OCI-LY7 (cell line): Measurements from ENCODE around the gene TNS3. TPM values are rescaled to one million over a fixed set of nuclear protein-coding genes. Genes with fewer than 3 reads are reported as not detected.
A peak's percentile ranks its signal among the peaks of the same experiment; 100 is the strongest.

ENCODE experiments used
- BruUV-seq: library from RNA; stranded (reverse); fragments of 400-500 nt; replicated peaks from 2 replicates; lab custom pipeline; 2021; lab: Mats Ljungman, UMichigan
- CTCF ChIA-PET: fragments of 300-600 bp; sonication (Branson Sonifier 250); formaldehyde crosslinking; loops from one replicate; lab custom pipeline; 2022; ENCODE audit warnings: antibody characterized with exemption; ENCODE audit not compliant: unreplicated experiment; lab: Charles Lee
- POLR2A ChIA-PET: fragments of 300-600 bp; sonication (Branson Sonifier 250); formaldehyde crosslinking; loops from one replicate; lab custom pipeline; 2022; ENCODE audit warnings: antibody characterized with exemption; lab: Charles Lee
- DNase-seq: peaks from one replicate; pipeline ENCODE4 v3.0.0-alpha.2; 2015; ENCODE audit warnings: low spot score
- H2AFZ ChIP-seq: fragments of 200-600 bp; sonication (generic), shearing (Covaris generic); 2 replicates; pipeline ENCODE4 v1.6.1; 2014; ENCODE audit warnings: mild to moderate bottlenecking, antibody characterized with exemption, low read length, moderate library complexity
- H3K27ac ChIP-seq: fragments of 200-600 bp; sonication (generic); 2 replicates; pipeline ENCODE4 v1.5.1; 2014; ENCODE audit warnings: mixed run types, low read depth, mild to moderate bottlenecking, moderate library complexity, low read length, inconsistent platforms; ENCODE audit not compliant: poor library complexity, severe bottlenecking
- H3K36me3 ChIP-seq: fragments of 200-600 bp; sonication (generic); 2 replicates; pipeline ENCODE4 v1.6.1; 2014; ENCODE audit warnings: mild to moderate bottlenecking, antibody characterized with exemption, low read length, moderate library complexity, mixed read lengths; ENCODE audit not compliant: insufficient read depth
- H3K4me1 ChIP-seq: fragments of 200-600 bp; sonication (generic); 2 replicates; pipeline ENCODE4 v1.5.1; 2014; ENCODE audit warnings: mild to moderate bottlenecking, low read length; ENCODE audit not compliant: insufficient read depth, poor library complexity, severe bottlenecking
- H3K4me2 ChIP-seq: fragments of 200-600 bp; sonication (generic); 2 replicates; pipeline ENCODE4 v1.6.1; 2014; ENCODE audit warnings: mild to moderate bottlenecking, low read length
- H3K4me3 ChIP-seq: fragments of 200-600 bp; sonication (generic); 2 replicates; pipeline ENCODE4 v1.5.1; 2014; ENCODE audit warnings: mild to moderate bottlenecking, low read depth, low read length; ENCODE audit not compliant: poor library complexity, severe bottlenecking
- H3K79me2 ChIP-seq: fragments of 200-600 bp; sonication (generic); 2 replicates; pipeline ENCODE4 v1.6.1; 2016; ENCODE audit warnings: low read depth, mild to moderate bottlenecking, low read length, moderate library complexity, mixed read lengths; ENCODE audit not compliant: insufficient read depth
- H3K9me2 ChIP-seq: fragments of 200-600 bp; sonication (generic); 2 replicates; pipeline ENCODE4 v1.6.1; 2016; ENCODE audit warnings: mild to moderate bottlenecking, low read length, mixed read lengths; ENCODE audit not compliant: insufficient read depth
- H3K9me3 ChIP-seq: fragments of 200-600 bp; sonication (generic); 2 replicates; pipeline ENCODE4 v1.6.1; 2014; ENCODE audit warnings: mild to moderate bottlenecking, mixed run types, low read length, mixed read lengths
- H4K20me1 ChIP-seq: fragments of 200-600 bp; sonication (generic); 2 replicates; pipeline ENCODE4 v1.6.1; 2014; ENCODE audit warnings: mild to moderate bottlenecking, antibody characterized with exemption, low read length, moderate library complexity, mixed read lengths; ENCODE audit not compliant: insufficient read depth
- CTCF ChIP-seq: fragments of 200-600 bp; sonication (generic); conservative IDR thresholded peaks from 2 replicates; pipeline ENCODE4 v1.5.1; 2014; ENCODE audit warnings: mild to moderate bottlenecking, antibody characterized with exemption, low read length, moderate library complexity, mixed read lengths
- EZH2phosphoT487 ChIP-seq: fragments of 200-600 bp; sonication (generic); IDR thresholded peaks from 2 replicates; pipeline ENCODE4 v1.6.1; 2018; ENCODE audit warnings: low read depth, borderline replicate concordance, mild to moderate bottlenecking, mixed run types, antibody characterized with exemption, low read length, moderate library complexity, mixed read lengths
- intact Hi-C: fragments of 100-400 bp; cut with micrococcal nuclease; formaldehyde crosslinking; loops from one replicate; pipeline ENCODE4 v1.10.0; 2022; ENCODE audit not compliant: unreplicated experiment
- total RNA-seq, 2 experiments: library from RNA; depleted of rRNA in 1 of 2; stranded (reverse); fragments of >200 nt in 1 of 2; shearing (Covaris generic) in 1 of 2; gene quantifications; 2 replicates each; pipeline ENCODE4 v1.2.3, GENCODE V29; 2014 to 2022

TNS3 gene
- total RNA-seq, 2 experiments from 2014 or later, result 9.5 to 42.1 TPM

- Histone ChIP-seq H4K20me1 (no peaks in the 10 kb centered on the region), H3K4me3 (no peak overlapping the region), H3K4me2 (no peak overlapping the region), H3K27ac (no peak overlapping the region), H3K9me2 (no peaks in the 10 kb centered on the region), H2AFZ (no peak overlapping the region), H3K79me2 (no peaks in the 10 kb centered on the region), H3K9me3 (no peaks in the 10 kb centered on the region), H3K36me3 (peaks cover 11% of the 10 kb centered on the region; the same call in 1 of the 2 replicates), H3K4me1 (peaks cover 7% of the 10 kb centered on the region)
- DNase-seq, result peak; percentile 5
- TF ChIP-seq EZH2phosphoT487 (no peak), CTCF (no peak)
- no TSS peak for BruUV-seq
- ChIA-PET CTCF (no interaction called here), POLR2A (no interaction called here)
- intact Hi-C loops, result no loop called here
These were observed 301.8 kb downstream of the TNS3 start for GRCh38 chr7:47280114-47280513.

DNA sequence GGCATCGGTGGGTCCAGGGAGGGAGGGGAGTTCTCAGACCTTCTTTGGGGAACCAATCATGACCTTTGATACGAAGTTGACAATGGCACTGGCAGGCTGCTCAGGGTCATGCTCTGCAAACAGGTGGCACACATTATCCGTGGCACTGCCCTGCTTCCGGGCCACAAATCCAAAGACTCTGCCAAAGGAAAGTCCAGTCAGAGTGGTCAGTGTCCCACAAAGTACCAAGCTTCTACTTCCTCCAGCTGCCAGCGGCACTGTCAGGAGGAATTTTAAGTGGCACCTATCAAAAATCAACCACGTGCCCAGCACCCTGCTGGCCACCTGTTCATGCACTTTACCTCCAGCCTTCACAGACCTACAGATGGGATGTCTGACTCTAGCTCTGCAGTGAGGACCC is 303.9 kb downstream of the TNS3 start:
- Histone ChIP-seq H3K4me2 (no peak overlapping the region), H3K9me2 (no peaks in the 10 kb centered on the region), H2AFZ (no peak overlapping the region), H3K4me3 (no peak overlapping the region), H3K9me3 (no peaks in the 10 kb centered on the region), H3K79me2 (no peaks in the 10 kb centered on the region), H4K20me1 (no peaks in the 10 kb centered on the region), H3K4me1 (peaks cover 7% of the 10 kb centered on the region), H3K36me3 (no peaks in the 10 kb centered on the region), H3K27ac (no peak overlapping the region)
- CTCF ChIA-PET, result no interaction called here
- BruUV-seq, result no TSS peak
- DNase-seq, result no peak
- intact Hi-C loops, result no loop called here
- POLR2A ChIA-PET, result no interaction called here
- no peak for TF ChIP-seq EZH2phosphoT487
- no peak for TF ChIP-seq CTCF

DNA sequence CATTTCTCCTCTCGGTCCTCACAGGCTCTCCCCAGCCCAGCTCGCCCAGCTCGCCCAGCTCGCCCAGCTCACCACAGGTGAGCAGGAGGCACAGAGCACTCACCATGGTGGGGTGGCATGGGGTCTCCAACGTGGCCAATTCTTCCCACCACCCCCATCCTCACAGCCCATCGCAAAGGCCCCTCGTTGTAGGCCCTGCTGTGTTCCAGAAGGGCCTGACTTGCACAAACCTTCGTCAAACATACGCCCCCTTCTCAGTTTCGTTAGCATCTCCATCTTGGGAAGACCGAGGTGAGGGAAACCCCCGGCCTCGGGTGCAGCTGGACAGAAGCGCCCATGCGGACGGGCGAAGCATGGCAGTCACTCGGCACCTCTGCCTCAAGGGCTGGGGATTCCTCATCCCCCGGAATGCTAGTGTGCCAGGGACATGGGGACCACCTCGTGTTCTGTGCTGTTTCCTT is 304.6 kb downstream of the TNS3 start:
- Histone ChIP-seq H3K36me3 (no peaks in the 10 kb centered on the region), H3K4me3 (no peak overlapping the region), H2AFZ (no peak overlapping the region), H3K9me2 (no peaks in the 10 kb centered on the region), H3K79me2 (no peaks in the 10 kb centered on the region), H3K4me1 (peaks cover 7% of the 10 kb centered on the region), H4K20me1 (no peaks in the 10 kb centered on the region), H3K4me2 (no peak overlapping the region), H3K9me3 (no peaks in the 10 kb centered on the region), H3K27ac (no peak overlapping the region)
- TF ChIP-seq CTCF (no peak), EZH2phosphoT487 (no peak)
- no peak for DNase-seq
- ChIA-PET POLR2A (no interaction called here), CTCF (no interaction called here)
- BruUV-seq, result no TSS peak
- intact Hi-C loops, result no loop called here
